Spleen (tissue), 7 donors: ENCODE results near the gene JSRP1.
A peak's percentile ranks its signal among the peaks of the same experiment; 100 is the strongest.

Experiments used
- POLR2A ChIP-seq, 3 donors: fragments of 450-650 bp; IDR thresholded peaks; one replicate each; pipeline ENCODE4 v1.5.1; 2017; ENCODE audit warnings: antibody characterized with exemption in 3 of 3, mild to moderate bottlenecking in 1 of 3
- POLR2AphosphoS5 ChIP-seq, 3 donors: sonication (generic); formaldehyde crosslinking; IDR thresholded peaks; one replicate each; pipeline ENCODE4 v1.5.1; 2017; ENCODE audit warnings: antibody characterized with exemption in 3 of 3
- TF ChIP-seq, protein P1 (sequence below), 11 experiments: fragments of 200-600 bp in 7 of 11; fragments of 450-650 bp in 4 of 11; sonication (generic) in 4 of 11; IDR thresholded peaks in 8 of 11; conservative IDR thresholded peaks in 3 of 11; 1 replicate in 7 of 11; 2 replicates in 4 of 11; pipeline versions ENCODE4 v1.4.0 to v1.8.0; 2016 to 2021; ENCODE audit warnings: antibody characterized with exemption in 11 of 11, inconsistent platforms in 4 of 11, mild to moderate bottlenecking in 1 of 11
- donor health status: DM: no; HTN: no; CAD: no; lungs with moderate emphysema.
- donor health status: DM: no; HTN: no; CAD: no.
- donor health status: DM: no; HTN: no; CAD: no.

DNA sequence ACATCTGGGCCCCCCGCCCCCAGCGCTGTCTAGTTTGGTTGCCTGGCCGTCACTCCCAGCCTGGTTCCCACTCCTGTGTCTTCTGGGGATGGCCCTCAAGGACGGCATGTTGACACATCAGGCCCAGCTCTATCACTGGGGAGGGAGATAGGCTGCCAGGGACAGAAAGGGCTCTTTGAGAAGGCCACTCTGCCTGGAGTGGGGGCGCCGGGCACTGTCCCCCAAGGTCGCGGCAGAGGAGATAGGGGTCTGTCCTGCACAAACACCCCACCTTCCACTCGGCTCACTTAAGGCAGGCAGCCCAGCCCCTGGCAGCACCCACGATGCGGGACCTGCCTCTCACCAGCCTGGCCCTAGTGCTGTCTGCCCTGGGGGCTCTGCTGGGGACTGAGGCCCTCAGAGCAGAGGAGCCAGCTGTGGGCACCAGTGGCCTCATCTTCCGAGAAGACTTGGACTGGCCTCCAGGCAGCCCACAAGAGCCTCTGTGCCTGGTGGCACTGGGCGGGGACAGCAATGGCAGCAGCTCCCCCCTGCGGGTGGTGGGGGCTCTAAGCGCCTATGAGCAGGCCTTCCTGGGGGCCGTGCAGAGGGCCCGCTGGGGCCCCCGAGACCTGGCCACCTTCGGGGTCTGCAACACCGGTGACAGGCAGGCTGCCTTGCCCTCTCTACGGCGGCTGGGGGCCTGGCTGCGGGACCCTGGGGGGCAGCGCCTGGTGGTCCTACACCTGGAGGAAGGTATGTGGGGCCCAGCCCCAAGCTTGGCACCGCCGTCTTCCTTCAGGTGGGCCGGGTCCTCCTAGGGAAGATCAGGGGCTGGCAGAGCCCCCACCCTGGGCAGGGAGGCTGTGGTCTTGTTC, 7.0 kb downstream of the JSRP1 start, which contains the start of gene AMH:
- TF ChIP-seq POLR2AphosphoS5 (IDR thresholded peaks at IDR 0.05) (peak in 2 of 3 donors; percentile 3 to 52), POLR2A (IDR thresholded peaks at IDR 0.05) (no peak)
- TF ChIP-seq, protein P1, sequence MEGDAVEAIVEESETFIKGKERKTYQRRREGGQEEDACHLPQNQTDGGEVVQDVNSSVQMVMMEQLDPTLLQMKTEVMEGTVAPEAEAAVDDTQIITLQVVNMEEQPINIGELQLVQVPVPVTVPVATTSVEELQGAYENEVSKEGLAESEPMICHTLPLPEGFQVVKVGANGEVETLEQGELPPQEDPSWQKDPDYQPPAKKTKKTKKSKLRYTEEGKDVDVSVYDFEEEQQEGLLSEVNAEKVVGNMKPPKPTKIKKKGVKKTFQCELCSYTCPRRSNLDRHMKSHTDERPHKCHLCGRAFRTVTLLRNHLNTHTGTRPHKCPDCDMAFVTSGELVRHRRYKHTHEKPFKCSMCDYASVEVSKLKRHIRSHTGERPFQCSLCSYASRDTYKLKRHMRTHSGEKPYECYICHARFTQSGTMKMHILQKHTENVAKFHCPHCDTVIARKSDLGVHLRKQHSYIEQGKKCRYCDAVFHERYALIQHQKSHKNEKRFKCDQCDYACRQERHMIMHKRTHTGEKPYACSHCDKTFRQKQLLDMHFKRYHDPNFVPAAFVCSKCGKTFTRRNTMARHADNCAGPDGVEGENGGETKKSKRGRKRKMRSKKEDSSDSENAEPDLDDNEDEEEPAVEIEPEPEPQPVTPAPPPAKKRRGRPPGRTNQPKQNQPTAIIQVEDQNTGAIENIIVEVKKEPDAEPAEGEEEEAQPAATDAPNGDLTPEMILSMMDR (IDR thresholded peaks at IDR 0.05 in 8 of 11, conservative IDR thresholded peaks at IDR 0.05 in 3 of 11) = no peak
